MM.1S (cell line): Measurements from ENCODE around the gene BTBD16.

Source experiments
- CTCF ChIP-seq: fragments of 300-600 bp; sonication (generic); IDR thresholded peaks from 2 replicates; pipeline ENCODE4 v1.5.1; 2016; ENCODE audit warnings: antibody characterized with exemption, low read length, mixed read lengths
- EZH2 ChIP-seq: fragments of 300-600 bp; sonication (generic); optimal IDR thresholded peaks from 2 replicates; pipeline ENCODE3; 2017; ENCODE audit warnings: low read depth, mild to moderate bottlenecking, antibody characterized with exemption, low read length, mixed read lengths

GRCh38 chr10:122304054-122304579 is 33.0 kb downstream of the BTBD16 start:
- TF ChIP-seq EZH2 (no peak), CTCF (no peak)
